HCEC 1CT (cell line): ENCODE results near the gene LHX4.

Experiments used
- DNase-seq: peaks from one replicate; pipeline ENCODE4 v3.0.0-alpha.2; 2017

The LHX4 gene

GRCh38 chr1:180275726-180276125, 45.7 kb downstream of the LHX4 start:
- DNase-seq, result no peak

GRCh38 chr1:180277476-180278193, 47.6 kb downstream of the LHX4 start:
- DNase-seq, result no peak

- DNase-seq, result no peak
These were observed 48.1 kb downstream of the LHX4 start for GRCh38 chr1:180278194-180278515.

- DNase-seq, result no peak
These were observed 48.7 kb downstream of the LHX4 start for GRCh38 chr1:180278596-180279395.

GRCh38 chr1:180279651-180280050, 49.6 kb downstream of the LHX4 start:
- DNase-seq, result no peak

- no peak for DNase-seq
These were observed 50.6 kb downstream of the LHX4 start for GRCh38 chr1:180280617-180281016.

GRCh38 chr1:180281490-180281889, 51.4 kb downstream of the LHX4 start:
- DNase-seq, result no peak

- no peak for DNase-seq
These were observed 52.5 kb downstream of the LHX4 start for GRCh38 chr1:180282401-180283044.

GRCh38 chr1:180283098-180283497, 53.0 kb downstream of the LHX4 start:
- no peak for DNase-seq

GRCh38 chr1:180286417-180286816, 56.4 kb downstream of the LHX4 start:
- DNase-seq, result no peak

GRCh38 chr1:180287988-180288705, 58.1 kb downstream of the LHX4 start:
- DNase-seq, result no peak

- DNase-seq, result no peak
These were observed 58.9 kb downstream of the LHX4 start for GRCh38 chr1:180288940-180289339.

- no peak for DNase-seq
These were observed 60.4 kb downstream of the LHX4 start for GRCh38 chr1:180290265-180291001.

- peak; percentile 24 for DNase-seq
These were observed 60.9 kb downstream of the LHX4 start for GRCh38 chr1:180291004-180291403.

- no peak for DNase-seq
These were observed 64.6 kb downstream of the LHX4 start for GRCh38 chr1:180294711-180295110.

GRCh38 chr1:180295999-180296398, 65.9 kb downstream of the LHX4 start:
- no peak for DNase-seq

- no peak for DNase-seq
These were observed 69.6 kb downstream of the LHX4 start for GRCh38 chr1:180299479-180300221.

- DNase-seq, result peak; percentile 31
These were observed 71.2 kb downstream of the LHX4 start for GRCh38 chr1:180301135-180301742.

- peak; percentile 61 for DNase-seq
These were observed 79.3 kb downstream of the LHX4 start for GRCh38 chr1:180309338-180309737.

- peak; percentile 62 for DNase-seq
These were observed 80.0 kb downstream of the LHX4 start for GRCh38 chr1:180310095-180310494.

- peak; percentile 70 for DNase-seq
These were observed 81.1 kb downstream of the LHX4 start for GRCh38 chr1:180311011-180311730.
